Measurements from ENCODE around the gene NOC3L. TPM values are rescaled to one million over a fixed set of nuclear protein-coding genes. Genes with fewer than 3 reads are reported as not detected.

NOC3L gene
- total and polyA plus RNA-seq, 2 donors (not counting 1 experiment from before 2014, with no cell fraction given): 19.8 to 27.2 TPM

DNA sequence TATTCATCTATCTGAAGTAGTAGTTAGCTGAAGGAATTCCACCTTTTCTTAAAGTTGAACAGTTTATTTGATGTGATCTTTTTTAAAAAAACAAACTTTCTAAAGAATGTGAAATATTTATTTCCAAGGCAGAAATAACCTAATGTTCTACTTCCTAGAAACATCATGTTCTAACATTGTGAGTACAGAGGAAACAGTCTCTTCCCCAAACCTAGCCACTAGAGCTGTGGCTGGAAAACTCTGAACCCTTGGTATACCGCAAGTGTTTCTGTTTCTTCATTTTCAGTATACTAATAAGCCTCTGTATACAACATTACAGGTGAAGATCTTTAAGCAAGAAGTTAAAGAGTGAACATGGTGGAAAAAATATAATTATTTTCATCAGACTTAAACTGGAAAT is 35.1 kb downstream of the NOC3L start:
- Histone ChIP-seq H4K20me1 (ENCODE audit: control insufficient read depth, extremely low read depth, insufficient read depth, low read length) (no peaks in the 10 kb centered on the region), H3K4me3 (replicated peaks in 1 of 4; ENCODE audit: control extremely low read depth in 1 of 4, insufficient read depth in 1 of 4, low read depth in 3 of 4, low read length in 4 of 4) (no peak overlapping the region), H3K9ac (ENCODE audit: insufficient read depth, low read length) (no peak overlapping the region), H3K36me3 (ENCODE audit: control insufficient read depth, insufficient read depth, low read length) (peaks cover 2% of the 10 kb centered on the region), H2AFZ (ENCODE audit: low read length) (no peak overlapping the region), H3K9me3 (ENCODE audit: control insufficient read depth, insufficient read depth, low read depth, low read length) (no peaks in the 10 kb centered on the region), H3K27ac (ENCODE audit: insufficient read depth, low read length) (no peak overlapping the region), H3K4me1 (ENCODE audit: control insufficient read depth, extremely low read depth, insufficient read depth, low read length) (no peaks in the 10 kb centered on the region), H3K79me2 (ENCODE audit: control insufficient read depth, insufficient read depth, low read length) (no peaks in the 10 kb centered on the region), H3K27me3 (ENCODE audit: control insufficient read depth, insufficient read depth, low read length) (no peaks in the 10 kb centered on the region), H3K4me2 (ENCODE audit: extremely low read depth, insufficient read depth, low read length) (no peak overlapping the region)
- DNase-seq (ENCODE audit: low read depth in 2 of 2): no peak
- TF ChIP-seq, protein P1, sequence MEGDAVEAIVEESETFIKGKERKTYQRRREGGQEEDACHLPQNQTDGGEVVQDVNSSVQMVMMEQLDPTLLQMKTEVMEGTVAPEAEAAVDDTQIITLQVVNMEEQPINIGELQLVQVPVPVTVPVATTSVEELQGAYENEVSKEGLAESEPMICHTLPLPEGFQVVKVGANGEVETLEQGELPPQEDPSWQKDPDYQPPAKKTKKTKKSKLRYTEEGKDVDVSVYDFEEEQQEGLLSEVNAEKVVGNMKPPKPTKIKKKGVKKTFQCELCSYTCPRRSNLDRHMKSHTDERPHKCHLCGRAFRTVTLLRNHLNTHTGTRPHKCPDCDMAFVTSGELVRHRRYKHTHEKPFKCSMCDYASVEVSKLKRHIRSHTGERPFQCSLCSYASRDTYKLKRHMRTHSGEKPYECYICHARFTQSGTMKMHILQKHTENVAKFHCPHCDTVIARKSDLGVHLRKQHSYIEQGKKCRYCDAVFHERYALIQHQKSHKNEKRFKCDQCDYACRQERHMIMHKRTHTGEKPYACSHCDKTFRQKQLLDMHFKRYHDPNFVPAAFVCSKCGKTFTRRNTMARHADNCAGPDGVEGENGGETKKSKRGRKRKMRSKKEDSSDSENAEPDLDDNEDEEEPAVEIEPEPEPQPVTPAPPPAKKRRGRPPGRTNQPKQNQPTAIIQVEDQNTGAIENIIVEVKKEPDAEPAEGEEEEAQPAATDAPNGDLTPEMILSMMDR (conservative IDR thresholded peaks at IDR 0.05 in 1 of 2, IDR thresholded peaks at IDR 0.05 in 1 of 2; ENCODE audit: low read depth in 1 of 2, low read length in 2 of 2): no peak
- TF ChIP-seq EZH2 (IDR thresholded peaks at IDR 0.05; ENCODE audit: low read length, missing control alignments): no peak

DNA sequence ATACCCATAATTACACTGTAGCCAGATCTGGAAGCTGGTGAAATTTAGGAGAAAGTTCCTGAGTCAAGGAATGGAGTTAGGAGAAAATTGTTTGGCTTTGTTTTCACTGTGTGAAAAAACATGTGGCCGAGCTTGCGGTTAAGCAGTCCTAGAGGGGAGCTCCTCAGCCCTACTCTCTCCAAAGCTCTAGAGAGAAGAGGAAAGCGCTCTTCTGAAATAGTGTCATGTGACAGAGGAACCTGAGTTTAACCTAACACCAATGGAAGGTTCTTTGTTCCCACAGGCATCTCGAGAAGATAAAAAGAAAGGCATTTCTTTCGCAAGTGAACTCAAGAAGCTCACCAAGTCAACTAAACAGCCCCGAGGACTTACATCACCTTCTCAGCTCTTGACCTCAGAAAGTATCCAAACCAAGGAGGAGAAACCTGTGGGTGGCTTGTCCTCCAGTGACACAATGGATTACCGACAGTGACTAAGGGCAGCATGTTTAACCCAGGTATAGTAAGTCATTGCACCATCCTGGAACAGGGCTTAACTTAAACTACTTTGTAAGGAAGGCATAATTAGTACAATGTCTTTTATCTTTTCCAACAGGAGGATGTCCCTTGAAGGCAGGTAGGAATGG is 38.0 kb downstream of the NOC3L start:
- Histone ChIP-seq H3K9me3 (ENCODE audit: control insufficient read depth, insufficient read depth, low read depth, low read length) (no peaks in the 10 kb centered on the region), H4K20me1 (ENCODE audit: control insufficient read depth, extremely low read depth, insufficient read depth, low read length) (no peaks in the 10 kb centered on the region), H3K79me2 (ENCODE audit: control insufficient read depth, insufficient read depth, low read length) (no peaks in the 10 kb centered on the region), H3K4me3 (replicated peaks in 1 of 4; ENCODE audit: control extremely low read depth in 1 of 4, insufficient read depth in 1 of 4, low read depth in 3 of 4, low read length in 4 of 4) (no peak overlapping the region), H3K36me3 (ENCODE audit: control insufficient read depth, insufficient read depth, low read length) (peaks cover 2% of the 10 kb centered on the region), H3K4me1 (ENCODE audit: control insufficient read depth, extremely low read depth, insufficient read depth, low read length) (no peaks in the 10 kb centered on the region), H2AFZ (ENCODE audit: low read length) (no peak overlapping the region), H3K27me3 (ENCODE audit: control insufficient read depth, insufficient read depth, low read length) (no peaks in the 10 kb centered on the region), H3K9ac (ENCODE audit: insufficient read depth, low read length) (no peak overlapping the region), H3K27ac (ENCODE audit: insufficient read depth, low read length) (no peak overlapping the region), H3K4me2 (ENCODE audit: extremely low read depth, insufficient read depth, low read length) (no peak overlapping the region)
- TF ChIP-seq, protein P1 (conservative IDR thresholded peaks at IDR 0.05 in 1 of 2, IDR thresholded peaks at IDR 0.05 in 1 of 2; ENCODE audit: low read depth in 1 of 2, low read length in 2 of 2): no peak
- TF ChIP-seq EZH2 (IDR thresholded peaks at IDR 0.05; ENCODE audit: low read length, missing control alignments): no peak
- no peak for DNase-seq (ENCODE audit: low read depth in 2 of 2)

DNA sequence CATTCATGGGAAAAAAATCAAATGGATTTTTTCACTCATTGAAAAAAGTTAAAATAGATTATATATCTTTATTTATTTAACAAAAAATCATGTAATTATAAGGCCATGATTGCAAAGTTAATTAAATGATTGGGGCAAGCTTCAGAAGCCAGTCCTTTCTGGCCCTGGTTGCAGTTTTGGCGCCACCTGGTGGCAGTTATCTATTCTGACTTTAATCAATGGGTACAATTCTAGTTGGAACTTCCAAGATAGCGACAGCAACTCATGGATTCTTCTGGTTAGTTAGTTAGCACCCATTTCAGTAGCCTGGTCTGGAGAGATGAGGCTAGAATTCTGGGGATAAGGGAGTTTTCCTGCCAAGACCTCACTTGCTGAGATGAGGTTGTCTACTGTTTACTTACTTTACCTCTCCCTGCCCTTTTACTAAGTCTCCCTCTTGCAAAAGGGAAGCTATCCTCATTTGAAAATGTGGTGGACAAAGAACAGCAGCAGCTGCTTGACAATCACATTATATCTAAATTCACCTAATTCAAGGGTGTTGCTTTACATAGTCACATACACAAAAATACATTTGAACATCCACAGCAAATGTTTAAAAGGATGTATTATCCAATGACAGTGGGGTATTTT is 42.3 kb downstream of the NOC3L start:
- Histone ChIP-seq H3K27me3 (ENCODE audit: control insufficient read depth, insufficient read depth, low read length) (no peaks in the 10 kb centered on the region), H3K27ac (ENCODE audit: insufficient read depth, low read length) (no peak overlapping the region), H3K4me1 (ENCODE audit: control insufficient read depth, extremely low read depth, insufficient read depth, low read length) (peaks cover 4% of the 10 kb centered on the region), H3K9ac (ENCODE audit: insufficient read depth, low read length) (no peak overlapping the region), H4K20me1 (ENCODE audit: control insufficient read depth, extremely low read depth, insufficient read depth, low read length) (no peaks in the 10 kb centered on the region), H3K4me2 (ENCODE audit: extremely low read depth, insufficient read depth, low read length) (no peak overlapping the region), H3K4me3 (replicated peaks in 1 of 4; ENCODE audit: control extremely low read depth in 1 of 4, insufficient read depth in 1 of 4, low read depth in 3 of 4, low read length in 4 of 4) (no peak overlapping the region), H2AFZ (ENCODE audit: low read length) (no peak overlapping the region), H3K36me3 (ENCODE audit: control insufficient read depth, insufficient read depth, low read length) (peaks cover 2% of the 10 kb centered on the region), H3K79me2 (ENCODE audit: control insufficient read depth, insufficient read depth, low read length) (no peaks in the 10 kb centered on the region), H3K9me3 (ENCODE audit: control insufficient read depth, insufficient read depth, low read depth, low read length) (no peaks in the 10 kb centered on the region)
- TF ChIP-seq, protein P1 (conservative IDR thresholded peaks at IDR 0.05 in 1 of 2, IDR thresholded peaks at IDR 0.05 in 1 of 2; ENCODE audit: low read depth in 1 of 2, low read length in 2 of 2): peak; percentile 71 to 82
- no peak for TF ChIP-seq EZH2 (IDR thresholded peaks at IDR 0.05; ENCODE audit: low read length, missing control alignments)
- DNase-seq (ENCODE audit: low read depth in 2 of 2): peak; percentile 27 to 69
